ENCODE data around the gene SCIN.
"Not testable (repeated sequence)": the region's sequence is repeated elsewhere in the genome, so short reads cannot be mapped to it uniquely, and the experiment has no call there.

GRCh38 chr7:12526693-12527092, 43.8 kb upstream of the SCIN start:
- TF ChIP-seq, protein P1, sequence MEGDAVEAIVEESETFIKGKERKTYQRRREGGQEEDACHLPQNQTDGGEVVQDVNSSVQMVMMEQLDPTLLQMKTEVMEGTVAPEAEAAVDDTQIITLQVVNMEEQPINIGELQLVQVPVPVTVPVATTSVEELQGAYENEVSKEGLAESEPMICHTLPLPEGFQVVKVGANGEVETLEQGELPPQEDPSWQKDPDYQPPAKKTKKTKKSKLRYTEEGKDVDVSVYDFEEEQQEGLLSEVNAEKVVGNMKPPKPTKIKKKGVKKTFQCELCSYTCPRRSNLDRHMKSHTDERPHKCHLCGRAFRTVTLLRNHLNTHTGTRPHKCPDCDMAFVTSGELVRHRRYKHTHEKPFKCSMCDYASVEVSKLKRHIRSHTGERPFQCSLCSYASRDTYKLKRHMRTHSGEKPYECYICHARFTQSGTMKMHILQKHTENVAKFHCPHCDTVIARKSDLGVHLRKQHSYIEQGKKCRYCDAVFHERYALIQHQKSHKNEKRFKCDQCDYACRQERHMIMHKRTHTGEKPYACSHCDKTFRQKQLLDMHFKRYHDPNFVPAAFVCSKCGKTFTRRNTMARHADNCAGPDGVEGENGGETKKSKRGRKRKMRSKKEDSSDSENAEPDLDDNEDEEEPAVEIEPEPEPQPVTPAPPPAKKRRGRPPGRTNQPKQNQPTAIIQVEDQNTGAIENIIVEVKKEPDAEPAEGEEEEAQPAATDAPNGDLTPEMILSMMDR (IDR thresholded peaks at IDR 0.05; ENCODE audit: poor library complexity, severe bottlenecking) = not testable (repeated sequence)
- TF ChIP-seq TAF1 (IDR thresholded peaks at IDR 0.05; ENCODE audit: low read depth); EZH2 (IDR thresholded peaks at IDR 0.05; ENCODE audit: borderline replicate concordance, insufficient read depth, low read length, poor library complexity, severe bottlenecking); MXI1 (conservative IDR thresholded peaks at IDR 0.05; ENCODE audit: poor library complexity, severe bottlenecking); SMC3 (conservative IDR thresholded peaks at IDR 0.05; ENCODE audit: poor library complexity); RAD21 (conservative IDR thresholded peaks at IDR 0.05): not testable (repeated sequence)
- TF ChIP-seq REST (IDR thresholded peaks at IDR 0.05; ENCODE audit: borderline replicate concordance) = peak; percentile 26
- peak; percentile 83 for TF ChIP-seq POLR2AphosphoS5 (IDR thresholded peaks at IDR 0.05)
- peak; percentile 98 for TF ChIP-seq EP300 (conservative IDR thresholded peaks at IDR 0.05; ENCODE audit: poor library complexity, severe bottlenecking)

Data from neural cell (in vitro differentiated cells).